PFSK-1 (cell line): Measurements from ENCODE around the gene LRRC4B.

Experiments
- FOXP2 ChIP-seq: optimal IDR thresholded peaks from 2 replicates; pipeline ENCODE3; 2011; ENCODE audit warnings: borderline replicate concordance, control low read depth, inconsistent platforms; ENCODE audit not compliant: insufficient read depth; ENCODE audit errors: extremely low read length, extremely low read depth
- POLR2AphosphoS5 ChIP-seq: IDR thresholded peaks from 2 replicates; pipeline ENCODE4 v1.6.1; 2012; ENCODE audit warnings: low read depth, mild to moderate bottlenecking, control low read depth, low read length, moderate library complexity
- REST ChIP-seq, 2 experiments: IDR thresholded peaks; 2 replicates each; pipeline versions ENCODE4 v1.6.1 to v1.8.0; 2011 to 2012; ENCODE audit warnings: low read depth in 2 of 2, low read length in 2 of 2, control low read depth in 1 of 2, inconsistent platforms in 1 of 2, mild to moderate bottlenecking in 1 of 2, moderate library complexity in 1 of 2; ENCODE audit not compliant: insufficient read depth in 1 of 2
- SIN3A ChIP-seq: IDR thresholded peaks from 2 replicates; pipeline ENCODE4 v1.6.1; 2012; ENCODE audit warnings: mild to moderate bottlenecking, low read length, moderate library complexity, borderline replicate concordance; ENCODE audit not compliant: insufficient read depth
- TAF1 ChIP-seq: IDR thresholded peaks from 2 replicates; pipeline ENCODE4 v1.6.1; 2012; ENCODE audit warnings: low read length, control low read depth, borderline replicate concordance; ENCODE audit not compliant: insufficient read depth

The LRRC4B gene

DNA sequence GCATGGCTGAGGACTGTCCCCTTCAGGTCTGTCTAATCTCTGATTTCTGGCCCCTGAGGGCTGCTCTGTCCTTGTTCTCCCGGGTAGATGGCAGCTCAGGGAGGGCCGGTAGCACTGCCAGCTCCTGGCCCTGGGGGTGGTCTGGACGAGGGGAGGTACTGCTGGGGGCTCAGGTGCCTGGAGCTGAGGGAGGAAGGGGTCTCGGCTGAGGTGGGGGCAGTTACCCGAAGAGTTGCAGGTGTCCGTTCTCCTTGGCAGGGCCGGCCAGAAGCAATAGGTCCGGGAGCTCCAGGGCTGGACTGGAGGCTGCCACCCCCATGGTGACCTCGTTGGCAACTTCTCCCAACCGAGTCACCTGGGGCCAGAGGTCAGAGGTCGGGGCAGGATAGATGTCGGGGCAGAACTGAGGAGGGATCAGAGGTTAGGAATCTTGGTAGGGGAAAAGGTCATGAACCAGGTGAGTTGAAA, 93.1 kb downstream of the LRRC4B start:
- TF ChIP-seq REST (IDR thresholded peaks at IDR 0.05; ENCODE audit: insufficient read depth in 1 of 2, low read depth in 2 of 2, low read length in 2 of 2) = no peak
- no peak for TF ChIP-seq POLR2AphosphoS5
- TF ChIP-seq FOXP2 = no peak
- no peak for TF ChIP-seq SIN3A
- TF ChIP-seq TAF1 = no peak

- TF ChIP-seq TAF1 (no peak), REST (IDR thresholded peaks at IDR 0.05; ENCODE audit: insufficient read depth in 1 of 2, low read depth in 2 of 2, low read length in 2 of 2) (no peak), SIN3A (no peak), FOXP2 (no peak), POLR2AphosphoS5 (no peak)
Measured at GRCh38 chr19:50468818-50469217, 99.4 kb downstream of the LRRC4B start.

GRCh38 chr19:50467566-50467965, 100.7 kb downstream of the LRRC4B start:
- TF ChIP-seq POLR2AphosphoS5 = no peak
- TF ChIP-seq REST (IDR thresholded peaks at IDR 0.05; ENCODE audit: insufficient read depth in 1 of 2, low read depth in 2 of 2, low read length in 2 of 2) = no peak
- no peak for TF ChIP-seq FOXP2
- no peak for TF ChIP-seq SIN3A
- TF ChIP-seq TAF1 = no peak
